GM12892 (cell line): ENCODE results near the gene MYO3B.
"Not testable (repeated sequence)": the region's sequence is repeated elsewhere in the genome, so short reads cannot be mapped to it uniquely, and the experiment has no call there.

ENCODE experiments used
- DNase-seq: peaks from one replicate; pipeline ENCODE4 v3.0.0; 2011; ENCODE audit not compliant: insufficient read length
- FAIRE-seq: peaks from 2 replicates; lab custom pipeline; 2011; peaks lifted over from hg19 to GRCh38; lab: Jason Lieb, UNC
- POLR2A ChIP-seq: IDR thresholded peaks from 2 replicates; pipeline ENCODE4 v1.6.1; 2011; ENCODE audit warnings: low read depth, low read length, control low read depth
- POLR2AphosphoS5 ChIP-seq: IDR thresholded peaks from 2 replicates; pipeline ENCODE4 v1.6.1; 2011; ENCODE audit warnings: low read depth, low read length, control low read depth
- TAF1 ChIP-seq: IDR thresholded peaks from 2 replicates; pipeline ENCODE4 v1.6.1; 2011; ENCODE audit warnings: low read depth, mild to moderate bottlenecking, control low read depth, low read length, borderline replicate concordance

Gene MYO3B

GRCh38 chr2:170270278-170270864 is 92.4 kb downstream of the MYO3B start:
- TF ChIP-seq TAF1 (no peak), POLR2A (no peak), POLR2AphosphoS5 (no peak)
- DNase-seq (no peak), FAIRE-seq (no peak)

- no peak for TF ChIP-seq POLR2AphosphoS5
- TF ChIP-seq TAF1, result no peak
- no peak for TF ChIP-seq POLR2A
- DNase-seq, result no peak
- FAIRE-seq, result no peak
Measured at GRCh38 chr2:170271340-170271739, 93.4 kb downstream of the MYO3B start.

- no peak for FAIRE-seq
- TF ChIP-seq TAF1, result no peak
- TF ChIP-seq POLR2AphosphoS5, result no peak
- no peak for TF ChIP-seq POLR2A
- no peak for DNase-seq
Measured at GRCh38 chr2:170276056-170276455, 98.1 kb downstream of the MYO3B start.

- FAIRE-seq (no peak), DNase-seq (no peak)
- TF ChIP-seq POLR2AphosphoS5, result no peak
- no peak for TF ChIP-seq POLR2A
- no peak for TF ChIP-seq TAF1
Measured at GRCh38 chr2:170276925-170277629, 99.1 kb downstream of the MYO3B start.

GRCh38 chr2:170277951-170278350 is 100.0 kb downstream of the MYO3B start:
- DNase-seq (no peak), FAIRE-seq (no peak)
- TF ChIP-seq TAF1 (no peak), POLR2AphosphoS5 (no peak), POLR2A (no peak)

- not testable (repeated sequence) for FAIRE-seq, DNase-seq
Measured at GRCh38 chr2:170279615-170280014, 101.7 kb downstream of the MYO3B start.

- no peak for DNase-seq
- TF ChIP-seq POLR2A, result no peak
- TF ChIP-seq TAF1, result no peak
- no peak for TF ChIP-seq POLR2AphosphoS5
- FAIRE-seq, result no peak
Measured at GRCh38 chr2:170282851-170283250, 104.9 kb downstream of the MYO3B start.

- DNase-seq, result no peak
- FAIRE-seq, result no peak
- TF ChIP-seq POLR2A (no peak), TAF1 (no peak), POLR2AphosphoS5 (no peak)
Measured at GRCh38 chr2:170284205-170284604, 106.3 kb downstream of the MYO3B start.

GRCh38 chr2:170288859-170289258 is 110.9 kb downstream of the MYO3B start:
- FAIRE-seq, result no peak
- DNase-seq, result no peak
- no peak for TF ChIP-seq POLR2AphosphoS5
- TF ChIP-seq TAF1, result no peak
- no peak for TF ChIP-seq POLR2A

GRCh38 chr2:170291474-170291873 is 113.5 kb downstream of the MYO3B start:
- TF ChIP-seq POLR2A (no peak), TAF1 (no peak), POLR2AphosphoS5 (no peak)
- DNase-seq, result no peak
- FAIRE-seq, result no peak

GRCh38 chr2:170292415-170292814 is 114.5 kb downstream of the MYO3B start:
- FAIRE-seq (no peak), DNase-seq (no peak)
- TF ChIP-seq POLR2A (no peak), TAF1 (no peak), POLR2AphosphoS5 (no peak)

- FAIRE-seq (no peak), DNase-seq (no peak)
- no peak for TF ChIP-seq POLR2AphosphoS5
- no peak for TF ChIP-seq TAF1
- TF ChIP-seq POLR2A, result no peak
Measured at GRCh38 chr2:170297496-170297895, 119.5 kb downstream of the MYO3B start.
